ENCODE measurements around the gene FLT1.

DNA sequence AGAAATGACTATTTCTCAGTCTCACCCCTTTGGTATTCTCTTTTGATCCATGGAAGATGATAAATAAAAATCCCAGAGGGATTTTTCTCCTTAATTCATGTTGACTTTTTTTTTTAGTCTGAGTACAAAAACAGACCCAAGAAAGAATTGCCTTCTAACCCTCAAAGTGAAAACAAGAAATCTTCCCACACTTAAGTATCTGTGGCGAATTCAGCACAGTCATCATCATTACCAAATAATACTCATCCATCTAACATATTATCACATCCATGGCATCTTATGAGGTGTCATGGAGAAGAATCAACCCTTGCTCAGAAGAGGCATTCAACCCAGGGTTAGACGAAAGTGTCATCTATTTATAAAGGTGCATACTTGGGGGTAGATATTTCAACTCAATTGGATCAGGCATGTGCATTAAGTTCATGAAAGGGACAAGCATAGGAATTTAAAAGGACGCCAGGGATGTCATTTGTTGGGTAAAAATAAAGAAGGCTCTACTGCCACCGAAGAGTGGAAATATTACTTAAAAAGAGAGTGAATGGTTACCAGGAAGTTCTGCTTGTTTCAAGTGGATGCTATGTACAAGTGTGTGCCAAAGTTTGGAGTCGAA is 101.9 kb downstream of the FLT1 start:
- TF ChIP-seq GATA2 (IDR thresholded peaks at IDR 0.05; ENCODE audit: low read depth, low read length) (no peak), GATA3 (IDR thresholded peaks at IDR 0.05; ENCODE audit: low read depth, low read length) (no peak)

Data from SH-SY5Y (cell line).